Activated CD8-positive, alpha-beta T cell treated with anti-CD3 and anti-CD28 coated beads for 36 hours (primary cell): ENCODE measurements around the gene THBS3. TPM values are rescaled to one million over a fixed set of nuclear protein-coding genes. Genes with fewer than 3 reads are reported as not detected.

Experiments
- ATAC-seq: fragments of 200-7000 bp; cut with Tn5 transposase; one replicate; pipeline ENCODE4 v1.10.0; 2021; ENCODE audit warnings: mild to moderate bottlenecking, moderate library complexity
- CTCF ChIA-PET: fragments of 350-600 bp; sonication (Branson Sonifier 250); formaldehyde crosslinking; loops from one replicate; lab custom pipeline; 2021; ENCODE audit warnings: antibody characterized with exemption; lab: Charles Lee
- POLR2A ChIA-PET: fragments of 350-600 bp; sonication (Branson Sonifier 250); formaldehyde crosslinking; loops from one replicate; lab custom pipeline; 2021; ENCODE audit warnings: antibody characterized with exemption; lab: Charles Lee
- DNase-seq: peaks from one replicate; pipeline ENCODE4 v3.0.0-alpha.2; 2020
- H3K27ac Mint-ChIP-seq: one replicate; pipeline ENCODE4 v1.8.0; 2021; ENCODE audit warnings: mild to moderate bottlenecking, mixed read lengths
- H3K27me3 Mint-ChIP-seq: one replicate; pipeline ENCODE4 v1.8.0; 2021; ENCODE audit warnings: mixed read lengths
- H3K36me3 Mint-ChIP-seq: one replicate; pipeline ENCODE4 v1.8.0; 2021; ENCODE audit warnings: low read depth, mixed read lengths
- H3K4me1 Mint-ChIP-seq: one replicate; pipeline ENCODE4 v1.8.0; 2021; ENCODE audit warnings: low read depth, mixed read lengths
- H3K4me3 Mint-ChIP-seq: one replicate; pipeline ENCODE4 v1.8.0; 2021; ENCODE audit warnings: mild to moderate bottlenecking, moderate library complexity, mixed read lengths
- H3K9me3 Mint-ChIP-seq: one replicate; pipeline ENCODE4 v1.8.0; 2021; ENCODE audit warnings: mixed read lengths
- intact Hi-C: fragments of 100-400 bp; cut with micrococcal nuclease; formaldehyde crosslinking; loops from one replicate; pipeline ENCODE4 v1.10.0; 2022
- total RNA-seq, 2 experiments: library from RNA; stranded (reverse); gene quantifications; one replicate each; pipeline ENCODE4 v1.2.3, GENCODE V29; 2021
- TF ChIP-seq, protein P1 (sequence below): fragments of 200-600 bp; IDR thresholded peaks from one replicate; pipeline ENCODE4 v1.8.0; 2022; ENCODE audit warnings: antibody characterized with exemption, mild to moderate bottlenecking

THBS3 gene
- total RNA-seq, 2 experiments from 2014 or later, result 11.1 to 12.0 TPM

DNA sequence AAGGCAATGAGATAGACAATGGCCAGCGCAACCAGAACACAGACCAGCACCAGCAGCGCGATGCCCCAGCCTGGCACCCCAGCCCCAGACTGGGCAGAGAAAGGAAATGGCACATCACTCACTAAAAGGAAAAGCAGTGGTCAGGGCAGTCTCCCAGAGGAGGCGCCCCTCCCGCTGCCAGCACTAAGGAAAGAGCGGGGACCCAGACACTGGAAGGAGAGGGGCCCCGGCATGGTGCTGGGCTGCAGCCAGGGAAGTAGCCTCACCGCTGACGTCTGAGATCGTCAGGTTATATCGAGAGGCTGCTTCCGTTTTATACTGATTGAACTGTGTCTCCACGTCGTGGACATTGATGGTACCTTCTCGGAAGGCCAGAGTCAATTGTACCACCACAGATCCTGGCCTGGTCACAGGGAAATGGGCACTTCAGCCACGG, 20.2 kb downstream of the THBS3 start:
- H3K4me1 Mint-ChIP-seq, result peaks cover 7% of the 10 kb centered on the region

DNA sequence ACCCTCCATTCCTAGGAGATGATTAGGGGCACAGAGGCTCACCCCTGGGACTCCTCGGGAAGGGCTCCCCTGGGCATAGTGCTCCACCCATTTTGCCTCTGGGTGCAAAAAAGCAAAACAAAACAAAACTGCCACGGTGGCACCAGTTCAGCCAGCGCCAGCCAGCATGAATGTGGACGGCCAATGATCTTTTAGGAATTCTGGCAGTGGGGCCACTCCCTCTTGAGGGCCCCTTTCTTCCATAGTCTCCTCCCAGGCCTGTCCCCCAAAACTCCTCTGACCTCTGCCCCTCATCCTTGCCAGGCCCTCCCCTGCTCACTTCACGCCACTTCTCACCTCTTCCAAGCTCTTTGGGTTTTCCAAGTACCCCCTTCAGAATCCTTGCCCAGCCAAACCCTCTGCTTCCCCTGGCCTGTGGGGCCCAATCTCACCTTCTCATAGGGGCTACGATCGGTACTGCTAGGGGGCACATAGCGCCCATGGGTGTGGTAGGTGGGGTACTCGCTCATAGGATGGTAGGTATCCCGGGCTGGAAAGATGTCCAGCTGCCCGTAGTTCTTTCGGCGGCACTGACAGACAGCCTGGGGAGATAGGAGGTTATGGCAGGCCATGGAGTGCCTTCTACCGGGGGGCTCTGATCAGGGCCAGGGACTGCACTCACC, 20.8 kb downstream of the THBS3 start:
- peak overlapping the region; percentile 53 for H3K27ac Mint-ChIP-seq
- no peak overlapping the region for H3K4me3 Mint-ChIP-seq
- CTCF ChIA-PET, result interaction anchor here (1.3 to 2.6 kb wide), 2 partner anchors 12 to 96 kb away, joined by 3 to 10 read pairs; no protein-coding TSS in a partner anchor
- peaks cover 2% of the 10 kb centered on the region for H3K4me1 Mint-ChIP-seq
- H3K9me3 Mint-ChIP-seq, result no peaks in the 10 kb centered on the region
- POLR2A ChIA-PET, result interaction anchor here (1.0 to 1.2 kb wide), 2 partner anchors 10 to 13 kb away, joined by 3 to 4 read pairs; partner anchors contain the start of gene TRIM46
- intact Hi-C loops, result no loop called here
- no peaks in the 10 kb centered on the region for H3K36me3 Mint-ChIP-seq
- no peaks in the 10 kb centered on the region for H3K27me3 Mint-ChIP-seq
- no peak for DNase-seq
- no peak for ATAC-seq
- TF ChIP-seq, protein P1, sequence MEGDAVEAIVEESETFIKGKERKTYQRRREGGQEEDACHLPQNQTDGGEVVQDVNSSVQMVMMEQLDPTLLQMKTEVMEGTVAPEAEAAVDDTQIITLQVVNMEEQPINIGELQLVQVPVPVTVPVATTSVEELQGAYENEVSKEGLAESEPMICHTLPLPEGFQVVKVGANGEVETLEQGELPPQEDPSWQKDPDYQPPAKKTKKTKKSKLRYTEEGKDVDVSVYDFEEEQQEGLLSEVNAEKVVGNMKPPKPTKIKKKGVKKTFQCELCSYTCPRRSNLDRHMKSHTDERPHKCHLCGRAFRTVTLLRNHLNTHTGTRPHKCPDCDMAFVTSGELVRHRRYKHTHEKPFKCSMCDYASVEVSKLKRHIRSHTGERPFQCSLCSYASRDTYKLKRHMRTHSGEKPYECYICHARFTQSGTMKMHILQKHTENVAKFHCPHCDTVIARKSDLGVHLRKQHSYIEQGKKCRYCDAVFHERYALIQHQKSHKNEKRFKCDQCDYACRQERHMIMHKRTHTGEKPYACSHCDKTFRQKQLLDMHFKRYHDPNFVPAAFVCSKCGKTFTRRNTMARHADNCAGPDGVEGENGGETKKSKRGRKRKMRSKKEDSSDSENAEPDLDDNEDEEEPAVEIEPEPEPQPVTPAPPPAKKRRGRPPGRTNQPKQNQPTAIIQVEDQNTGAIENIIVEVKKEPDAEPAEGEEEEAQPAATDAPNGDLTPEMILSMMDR, result no peak

More for the DNA sequence above, 20.2 kb downstream of the THBS3 start:
- POLR2A ChIA-PET, result interaction anchor here (1.2 kb wide), 1 partner anchor 14 kb away, joined by 3 read pairs; the partner anchor contains the start of gene TRIM46
- DNase-seq, result no peak
- TF ChIP-seq, protein P1, result no peak
- CTCF ChIA-PET, result interaction anchor here (2.6 kb wide), 1 partner anchor 12 kb away, joined by 10 read pairs; no protein-coding TSS in a partner anchor
- H3K27me3 Mint-ChIP-seq, result no peaks in the 10 kb centered on the region
- H3K4me3 Mint-ChIP-seq, result no peak overlapping the region
- ATAC-seq, result no peak
- H3K9me3 Mint-ChIP-seq, result no peaks in the 10 kb centered on the region
- intact Hi-C loops, result no loop called here
- H3K27ac Mint-ChIP-seq, result peak overlapping the region; percentile 53
- no peaks in the 10 kb centered on the region for H3K36me3 Mint-ChIP-seq

DNA sequence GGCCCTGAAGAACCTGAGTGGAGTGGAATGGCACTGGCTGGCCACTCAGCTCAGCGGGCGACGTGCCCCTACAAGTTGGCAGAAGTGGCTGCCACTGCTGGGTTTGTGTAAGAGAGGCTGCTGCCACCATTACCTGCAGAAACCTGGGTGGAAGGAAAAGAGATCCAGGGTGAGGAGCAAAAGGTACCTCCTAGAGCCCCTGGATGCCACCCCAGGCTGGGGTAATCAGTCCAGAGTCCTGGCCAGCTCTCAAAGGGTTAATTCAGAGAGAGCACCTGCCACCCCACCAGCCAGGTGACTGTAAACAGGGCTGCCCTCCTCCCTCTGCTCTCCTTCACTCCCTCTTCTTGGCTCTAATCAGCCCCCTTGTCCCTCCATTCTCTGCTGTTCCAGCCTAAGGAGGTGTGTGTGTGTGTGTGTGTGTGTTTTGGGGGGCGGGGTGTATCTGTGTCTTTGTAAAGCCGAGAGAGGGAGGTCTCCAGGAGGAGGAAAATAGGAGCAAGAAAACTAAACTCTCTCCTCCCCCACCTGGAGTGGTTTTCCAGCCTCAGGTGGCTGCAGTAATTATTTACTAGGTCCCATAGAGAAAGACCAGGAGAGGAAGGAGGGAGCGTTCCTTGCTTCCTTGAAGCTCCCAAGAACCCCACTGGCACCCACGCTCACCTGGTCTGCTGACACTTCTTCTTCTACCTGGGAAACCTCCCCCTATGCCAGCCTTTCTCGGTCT, 21.5 kb downstream of the THBS3 start:
- Mint-ChIP-seq H3K4me3 (no peak overlapping the region), H3K27ac (no peak overlapping the region), H3K36me3 (no peaks in the 10 kb centered on the region), H3K27me3 (no peaks in the 10 kb centered on the region), H3K9me3 (no peaks in the 10 kb centered on the region), H3K4me1 (no peaks in the 10 kb centered on the region)
- CTCF ChIA-PET, result interaction anchor here (0.7 to 2.6 kb wide), 3 partner anchors 9 to 95 kb away, joined by 3 to 10 read pairs (median 3); no protein-coding TSS in a partner anchor
- intact Hi-C loops, result no loop called here
- POLR2A ChIA-PET, result interaction anchor here (1.0 to 1.7 kb wide), 3 partner anchors 9 to 14 kb away, joined by 3 to 7 read pairs (median 4); partner anchors contain the start of gene KRTCAP2
- TF ChIP-seq, protein P1, result no peak
- ATAC-seq (no peak), DNase-seq (no peak)

DNA sequence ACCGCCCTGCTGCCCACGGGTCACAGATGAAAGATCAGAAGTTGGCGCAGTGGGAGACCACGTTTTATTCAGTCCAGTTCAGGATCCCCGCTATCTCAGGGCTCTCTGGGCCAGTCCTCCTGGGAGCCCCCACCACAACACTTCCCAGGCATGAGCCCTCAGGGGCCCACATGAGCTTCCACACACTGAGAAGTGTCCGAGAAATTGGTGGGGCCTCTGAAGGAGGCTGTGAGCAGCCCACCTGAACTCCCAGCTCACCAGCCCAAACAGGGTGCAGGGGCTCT, 22.0 kb downstream of the THBS3 start:
- no peaks in the 10 kb centered on the region for H3K36me3 Mint-ChIP-seq
- no peak overlapping the region for H3K4me3 Mint-ChIP-seq
- ATAC-seq, result no peak
- intact Hi-C loops, result no loop called here
- ChIA-PET POLR2A (interaction anchor here (1.0 to 1.7 kb wide), 2 partner anchors 11 to 13 kb away, joined by 3 to 7 read pairs; partner anchors contain the start of gene KRTCAP2), CTCF (interaction anchor here (0.7 to 2.6 kb wide), 3 partner anchors 9 to 94 kb away, joined by 3 to 10 read pairs (median 3); no protein-coding TSS in a partner anchor)
- no peaks in the 10 kb centered on the region for H3K9me3 Mint-ChIP-seq
- no peaks in the 10 kb centered on the region for H3K4me1 Mint-ChIP-seq
- H3K27ac Mint-ChIP-seq, result peak overlapping the region; percentile 61
- DNase-seq, result no peak
- H3K27me3 Mint-ChIP-seq, result no peaks in the 10 kb centered on the region
- TF ChIP-seq, protein P1, result no peak
